ENCODE results near the gene SDF4.
A peak's percentile ranks its signal among the peaks of the same experiment; 100 is the strongest.

SDF4 gene

DNA sequence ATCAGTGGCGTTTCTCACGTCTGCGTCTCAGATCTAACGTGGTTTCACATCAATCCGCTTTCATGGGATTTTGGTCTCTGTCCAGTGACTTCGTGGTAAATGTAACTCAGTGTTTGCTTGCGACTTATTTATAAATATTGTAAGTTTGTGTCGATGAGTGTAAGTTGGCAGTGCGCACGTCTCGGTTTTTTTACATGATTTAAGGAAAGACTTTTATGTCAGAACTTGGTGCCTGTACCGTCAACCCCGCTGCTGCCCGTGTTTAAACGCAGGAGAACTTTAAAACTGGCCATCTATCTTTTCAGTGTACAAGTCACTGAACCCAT is 1.7 kb upstream of the SDF4 start:
- peaks cover 61% of the 10 kb centered on the region for H3K79me2 ChIP-seq (ENCODE audit: insufficient read depth, low read length)

GRCh38 chr1:1232796-1233566 is 1.2 kb upstream of the SDF4 start:
- TF ChIP-seq EZH2 (IDR thresholded peaks at IDR 0.05; ENCODE audit: borderline replicate concordance, low read depth, low read length, severe bottlenecking) (no peak), CTCF (IDR thresholded peaks at IDR 0.05; ENCODE audit: borderline replicate concordance, extremely low read depth, low read length, poor library complexity, severe bottlenecking) (no peak)
- DNase-seq (no peak), ATAC-seq (ENCODE audit: insufficient read depth, low read depth) (no peak)
- peaks cover 39% of the 10 kb centered on the region for H3K4me1 ChIP-seq (ENCODE audit: insufficient read depth, low read length)
- peaks cover 67% of the 10 kb centered on the region for H3K79me2 ChIP-seq (ENCODE audit: insufficient read depth, low read length)
- H4K20me1 ChIP-seq (ENCODE audit: insufficient read depth, low read length), result peaks cover 60% of the 10 kb centered on the region
- H3K9ac ChIP-seq (ENCODE audit: low read depth, low read length), result peak overlapping the region; percentile 83
- H3K27ac ChIP-seq (ENCODE audit: low read length), result peak overlapping the region; percentile 87
- H3K4me2 ChIP-seq (ENCODE audit: insufficient read depth, low read length), result peak overlapping the region; percentile 99
- no peaks in the 10 kb centered on the region for H3K27me3 ChIP-seq (ENCODE audit: insufficient read depth, low read length, poor library complexity)
- H2AFZ ChIP-seq (ENCODE audit: low read depth, low read length), result peak overlapping the region; percentile 79; the same call in 1 of the 2 replicates
- peaks cover 53% of the 10 kb centered on the region for H3K36me3 ChIP-seq (ENCODE audit: insufficient read depth, low read length)
- H3K4me3 ChIP-seq (ENCODE audit: low read depth in 1 of 2, low read length in 2 of 2), result peak overlapping the region; percentile 34 to 95; a peak in 3 of 4 replicates
- no peaks in the 10 kb centered on the region for H3K9me3 ChIP-seq (ENCODE audit: insufficient read depth, low read length, severe bottlenecking)

More for the DNA sequence above, 1.7 kb upstream of the SDF4 start:
- Histone ChIP-seq H3K27me3 (ENCODE audit: insufficient read depth, low read length, poor library complexity) (no peaks in the 10 kb centered on the region), H4K20me1 (ENCODE audit: insufficient read depth, low read length) (peaks cover 60% of the 10 kb centered on the region), H3K27ac (ENCODE audit: low read length) (no peak overlapping the region), H2AFZ (ENCODE audit: low read depth, low read length) (no peak overlapping the region), H3K4me2 (ENCODE audit: insufficient read depth, low read length) (peak overlapping the region; percentile 99), H3K9ac (ENCODE audit: low read depth, low read length) (peak overlapping the region; percentile 83), H3K4me1 (ENCODE audit: insufficient read depth, low read length) (peaks cover 39% of the 10 kb centered on the region), H3K36me3 (ENCODE audit: insufficient read depth, low read length) (peaks cover 48% of the 10 kb centered on the region), H3K9me3 (ENCODE audit: insufficient read depth, low read length, severe bottlenecking) (no peaks in the 10 kb centered on the region), H3K4me3 (ENCODE audit: low read depth in 1 of 2, low read length in 2 of 2) (peak overlapping the region in 1 of 2 experiments; percentile 95; a peak in 3 of 4 replicates)
- no peak for DNase-seq
- TF ChIP-seq EZH2 (IDR thresholded peaks at IDR 0.05; ENCODE audit: borderline replicate concordance, low read depth, low read length, severe bottlenecking) (no peak), CTCF (IDR thresholded peaks at IDR 0.05; ENCODE audit: borderline replicate concordance, extremely low read depth, low read length, poor library complexity, severe bottlenecking) (no peak)
- no peak for ATAC-seq (ENCODE audit: insufficient read depth, low read depth)

DNA sequence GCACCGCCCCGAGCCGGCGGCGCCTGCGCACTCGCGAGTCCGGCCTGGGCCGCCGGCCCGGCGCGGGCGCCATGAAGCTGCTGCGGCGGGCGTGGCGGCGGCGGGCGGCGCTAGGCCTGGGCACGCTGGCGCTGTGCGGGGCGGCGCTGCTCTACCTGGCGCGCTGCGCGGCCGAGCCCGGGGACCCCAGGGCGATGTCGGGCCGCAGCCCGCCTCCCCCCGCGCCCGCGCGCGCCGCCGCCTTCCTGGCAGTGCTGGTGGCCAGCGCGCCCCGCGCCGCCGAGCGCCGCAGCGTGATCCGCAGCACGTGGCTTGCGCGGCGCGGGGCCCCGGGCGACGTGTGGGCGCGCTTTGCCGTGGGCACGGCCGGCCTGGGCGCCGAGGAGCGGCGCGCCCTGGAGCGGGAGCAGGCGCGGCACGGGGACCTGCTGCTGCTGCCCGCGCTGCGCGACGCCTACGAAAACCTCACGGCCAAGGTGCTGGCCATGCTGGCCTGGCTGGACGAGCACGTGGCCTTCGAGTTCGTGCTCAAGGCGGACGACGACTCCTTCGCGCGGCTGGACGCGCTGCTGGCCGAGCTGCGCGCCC is 501 bp upstream of the SDF4 start, which contains the start of gene B3GALT6:
TSS of gene B3GALT6 (plus strand) at position 30 of the 588 bp plus-strand sequence. CDS start at position 72, 42 bp downstream.
- Histone ChIP-seq H3K9me3 (ENCODE audit: insufficient read depth, low read length, severe bottlenecking) (no peaks in the 10 kb centered on the region), H4K20me1 (ENCODE audit: insufficient read depth, low read length) (peaks cover 67% of the 10 kb centered on the region), H3K4me2 (ENCODE audit: insufficient read depth, low read length) (peak within 1 kb of the TSS; percentile 99), H2AFZ (ENCODE audit: low read depth, low read length) (peak within 1 kb of the TSS; percentile 97), H3K36me3 (ENCODE audit: insufficient read depth, low read length) (peaks cover 60% of the 10 kb centered on the region), H3K27ac (ENCODE audit: low read length) (peak within 1 kb of the TSS; percentile 88), H3K4me3 (ENCODE audit: low read depth in 1 of 2, low read length in 2 of 2) (peak within 1 kb of the TSS; percentile 94 to 99), H3K79me2 (ENCODE audit: insufficient read depth, low read length) (peaks cover 74% of the 10 kb centered on the region), H3K4me1 (ENCODE audit: insufficient read depth, low read length) (peaks cover 39% of the 10 kb centered on the region), H3K9ac (ENCODE audit: low read depth, low read length) (peak within 1 kb of the TSS; percentile 98), H3K27me3 (ENCODE audit: insufficient read depth, low read length, poor library complexity) (no peaks in the 10 kb centered on the region)
- ATAC-seq (ENCODE audit: insufficient read depth, low read depth) (no peak), DNase-seq (no peak)
- TF ChIP-seq CTCF (IDR thresholded peaks at IDR 0.05; ENCODE audit: borderline replicate concordance, extremely low read depth, low read length, poor library complexity, severe bottlenecking) (no peak), EZH2 (IDR thresholded peaks at IDR 0.05; ENCODE audit: borderline replicate concordance, low read depth, low read length, severe bottlenecking) (no peak)

All from DND-41 (cell line).